Measurements from ENCODE around the gene PIK3C2G. TPM values are rescaled to one million over a fixed set of nuclear protein-coding genes. Genes with fewer than 3 reads are reported as not detected.

Gene PIK3C2G
- total RNA-seq, 4 donors from 2014 or later, result 23.6 to 80.5 (median 37.1) TPM

GRCh38 chr12:18375583-18375982 is 114.3 kb downstream of the PIK3C2G start:
- TF ChIP-seq POLR2A (IDR thresholded peaks at IDR 0.05) (no peak), POLR2AphosphoS5 (IDR thresholded peaks at IDR 0.05) (no peak), EP300 (IDR thresholded peaks at IDR 0.05) (no peak)
- TF ChIP-seq, protein P1, sequence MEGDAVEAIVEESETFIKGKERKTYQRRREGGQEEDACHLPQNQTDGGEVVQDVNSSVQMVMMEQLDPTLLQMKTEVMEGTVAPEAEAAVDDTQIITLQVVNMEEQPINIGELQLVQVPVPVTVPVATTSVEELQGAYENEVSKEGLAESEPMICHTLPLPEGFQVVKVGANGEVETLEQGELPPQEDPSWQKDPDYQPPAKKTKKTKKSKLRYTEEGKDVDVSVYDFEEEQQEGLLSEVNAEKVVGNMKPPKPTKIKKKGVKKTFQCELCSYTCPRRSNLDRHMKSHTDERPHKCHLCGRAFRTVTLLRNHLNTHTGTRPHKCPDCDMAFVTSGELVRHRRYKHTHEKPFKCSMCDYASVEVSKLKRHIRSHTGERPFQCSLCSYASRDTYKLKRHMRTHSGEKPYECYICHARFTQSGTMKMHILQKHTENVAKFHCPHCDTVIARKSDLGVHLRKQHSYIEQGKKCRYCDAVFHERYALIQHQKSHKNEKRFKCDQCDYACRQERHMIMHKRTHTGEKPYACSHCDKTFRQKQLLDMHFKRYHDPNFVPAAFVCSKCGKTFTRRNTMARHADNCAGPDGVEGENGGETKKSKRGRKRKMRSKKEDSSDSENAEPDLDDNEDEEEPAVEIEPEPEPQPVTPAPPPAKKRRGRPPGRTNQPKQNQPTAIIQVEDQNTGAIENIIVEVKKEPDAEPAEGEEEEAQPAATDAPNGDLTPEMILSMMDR (IDR thresholded peaks at IDR 0.05), result no peak
- H3K27ac ChIP-seq, result no peak overlapping the region
- H3K4me1 ChIP-seq, result no peaks in the 10 kb centered on the region
- no peak overlapping the region for H3K4me3 ChIP-seq
- H3K27me3 ChIP-seq, result no peaks in the 10 kb centered on the region
- no peak for DNase-seq (ENCODE audit: low spot score in 2 of 2)
- H3K36me3 ChIP-seq, result peaks cover 11% of the 10 kb centered on the region
- 61% methylated on average over 2 of the region's 2 CpGs for WGBS
- peaks cover 6% of the 10 kb centered on the region for H3K9me3 ChIP-seq

GRCh38 chr12:18382236-18382885 is 121.0 kb downstream of the PIK3C2G start:
- Histone ChIP-seq H3K27me3 (no peaks in the 10 kb centered on the region), H3K4me1 (peaks cover 5% of the 10 kb centered on the region), H3K36me3 (no peaks in the 10 kb centered on the region), H3K4me3 (no peak overlapping the region), H3K9me3 (no peaks in the 10 kb centered on the region), H3K27ac (no peak overlapping the region)
- TF ChIP-seq, protein P1 (IDR thresholded peaks at IDR 0.05), result no peak
- no peak for TF ChIP-seq POLR2AphosphoS5 (IDR thresholded peaks at IDR 0.05)
- TF ChIP-seq EP300 (IDR thresholded peaks at IDR 0.05), result no peak
- TF ChIP-seq POLR2A (IDR thresholded peaks at IDR 0.05), result no peak
- 70% methylated on average over 4 of the region's 4 CpGs for WGBS
- DNase-seq (ENCODE audit: low spot score in 2 of 2), result no peak

- Histone ChIP-seq H3K4me3 (no peak overlapping the region), H3K27ac (no peak overlapping the region), H3K27me3 (no peaks in the 10 kb centered on the region), H3K36me3 (no peaks in the 10 kb centered on the region), H3K4me1 (peaks cover 5% of the 10 kb centered on the region), H3K9me3 (no peaks in the 10 kb centered on the region)
- WGBS, result 40% methylated on average over 4 of the region's 4 CpGs
- no peak for DNase-seq (ENCODE audit: low spot score in 2 of 2)
- TF ChIP-seq EP300 (IDR thresholded peaks at IDR 0.05), result no peak
- TF ChIP-seq, protein P1 (IDR thresholded peaks at IDR 0.05), result no peak
- TF ChIP-seq POLR2AphosphoS5 (IDR thresholded peaks at IDR 0.05), result no peak
- TF ChIP-seq POLR2A (IDR thresholded peaks at IDR 0.05), result no peak
These were observed 121.9 kb downstream of the PIK3C2G start for GRCh38 chr12:18383203-18383602.

GRCh38 chr12:18387706-18388105 is 126.4 kb downstream of the PIK3C2G start:
- DNase-seq (ENCODE audit: low spot score in 2 of 2), result no peak
- peaks cover 5% of the 10 kb centered on the region for H3K4me1 ChIP-seq
- no peaks in the 10 kb centered on the region for H3K27me3 ChIP-seq
- 87% methylated on average over 6 of the region's 6 CpGs for WGBS
- H3K4me3 ChIP-seq, result no peak overlapping the region
- H3K36me3 ChIP-seq, result no peaks in the 10 kb centered on the region
- H3K9me3 ChIP-seq, result no peaks in the 10 kb centered on the region
- no peak overlapping the region for H3K27ac ChIP-seq
- TF ChIP-seq POLR2AphosphoS5 (IDR thresholded peaks at IDR 0.05) (no peak), EP300 (IDR thresholded peaks at IDR 0.05) (no peak), POLR2A (IDR thresholded peaks at IDR 0.05) (no peak)
- TF ChIP-seq, protein P1 (IDR thresholded peaks at IDR 0.05), result no peak

DNA sequence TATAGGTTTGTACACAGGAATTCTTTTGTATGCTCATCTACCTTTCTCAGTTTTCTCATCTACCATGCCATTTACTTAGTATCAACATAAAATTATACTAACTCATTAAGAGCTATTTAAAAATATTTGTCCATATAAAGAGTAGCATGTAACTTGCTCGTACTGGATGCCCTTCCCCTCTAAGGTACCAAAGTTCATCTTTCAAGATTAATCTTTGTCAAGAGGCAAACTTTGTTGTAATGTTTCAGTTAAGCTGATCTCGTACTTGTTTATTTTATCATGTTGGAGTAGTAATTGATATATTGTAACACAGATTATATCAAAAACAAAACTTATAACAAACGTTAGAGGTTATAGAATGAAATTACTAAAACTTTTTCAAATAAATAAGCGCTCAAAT is 128.5 kb downstream of the PIK3C2G start:
- H3K4me1 ChIP-seq, result no peaks in the 10 kb centered on the region
- WGBS, result 84% methylated on average over 4 of the region's 4 CpGs
- TF ChIP-seq POLR2A (IDR thresholded peaks at IDR 0.05) (no peak), EP300 (IDR thresholded peaks at IDR 0.05) (no peak), POLR2AphosphoS5 (IDR thresholded peaks at IDR 0.05) (no peak)
- TF ChIP-seq, protein P1 (IDR thresholded peaks at IDR 0.05), result no peak

More for the DNA sequence above, 128.5 kb downstream of the PIK3C2G start:
- H3K27ac ChIP-seq, result no peak overlapping the region
- H3K4me3 ChIP-seq, result no peak overlapping the region
- no peak for DNase-seq (ENCODE audit: low spot score in 2 of 2)
- H3K9me3 ChIP-seq, result no peaks in the 10 kb centered on the region
- H3K27me3 ChIP-seq, result no peaks in the 10 kb centered on the region
- H3K36me3 ChIP-seq, result no peaks in the 10 kb centered on the region
